ENCODE data around the gene ARID4B. TPM values are rescaled to one million over a fixed set of nuclear protein-coding genes. Genes with fewer than 3 reads are reported as not detected.

Gene ARID4B
- total RNA-seq, 1 experiment from 2014 or later: 34.0 TPM

DNA sequence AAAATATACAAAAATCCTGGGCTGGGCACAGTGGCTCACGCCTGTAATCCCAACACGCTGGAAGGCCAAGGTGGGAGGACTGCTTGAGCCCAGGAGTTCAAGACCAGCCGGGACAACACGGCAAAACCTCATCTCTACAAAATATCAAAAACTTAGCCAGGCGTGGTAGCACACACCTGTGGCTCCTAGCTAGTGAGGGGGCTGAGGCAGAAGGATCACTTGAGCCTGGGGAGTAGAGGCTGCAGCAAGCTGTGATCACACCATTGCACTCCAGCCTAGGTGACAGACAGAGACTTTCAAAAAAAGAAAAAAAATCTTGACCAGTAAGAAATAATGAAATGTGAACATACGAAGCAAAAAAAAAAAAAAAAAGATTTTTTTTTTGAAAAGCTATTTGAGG lies 52.1 kb downstream of the ARID4B start:
- Histone ChIP-seq H3K4me2 (ENCODE audit: insufficient read depth, insufficient read length, low read length) (no peak overlapping the region), H3K79me1 (ENCODE audit: insufficient read depth, low read depth, low read length, poor library complexity, severe bottlenecking) (peaks cover 4% of the 10 kb centered on the region), H3K56ac (ENCODE audit: insufficient read length, low read depth, low read length) (no peak overlapping the region), H3K9me3 (ENCODE audit: control insufficient read depth, low read depth, low read length) (no peaks in the 10 kb centered on the region), H2BK15ac (ENCODE audit: low read depth, low read length) (no peak overlapping the region), H3T11ph (ENCODE audit: low read length) (no peak overlapping the region), H3K27me3 (ENCODE audit: insufficient read depth, low read length) (no peaks in the 10 kb centered on the region), H4K5ac (ENCODE audit: insufficient read length, low read depth, low read length) (no peak overlapping the region), H2BK120ac (ENCODE audit: low read depth, low read length, poor library complexity, severe bottlenecking) (no peak overlapping the region), H2BK5ac (ENCODE audit: insufficient read length, low read length) (no peak overlapping the region), H2AK5ac (ENCODE audit: insufficient read length, low read length) (no peak overlapping the region), H4K8ac (replicated peaks; ENCODE audit: insufficient read length, low read depth, low read length) (no peak overlapping the region), H4K20me1 (ENCODE audit: control insufficient read depth, insufficient read depth, insufficient read length) (no peaks in the 10 kb centered on the region), H2BK20ac (ENCODE audit: low read depth, low read length, poor library complexity, severe bottlenecking) (no peak overlapping the region), H3K23ac (ENCODE audit: insufficient read length, low read depth, low read length) (no peak overlapping the region), H2BK12ac (ENCODE audit: insufficient read length, low read depth, low read length) (no peak overlapping the region), H3K23me2 (ENCODE audit: insufficient read length, low read depth, low read length, poor library complexity, severe bottlenecking) (no peaks in the 10 kb centered on the region), H3K79me2 (ENCODE audit: insufficient read depth, low read length) (peaks cover 25% of the 10 kb centered on the region; the same call in 1 of the 2 replicates), H2AFZ (ENCODE audit: low read length) (no peak overlapping the region), H3K9ac (ENCODE audit: extremely low read depth, insufficient read length, low read length) (no peak overlapping the region), H3K27ac (ENCODE audit: insufficient read length, low read depth, low read length) (no peak overlapping the region), H4K91ac (ENCODE audit: insufficient read length, low read depth, low read length) (no peak overlapping the region), H3K14ac (ENCODE audit: insufficient read depth, low read length) (no peak overlapping the region), H3K4ac (ENCODE audit: low read depth, low read length) (no peak overlapping the region), H3K4me1 (ENCODE audit: insufficient read depth, low read length) (peaks cover 2% of the 10 kb centered on the region; the same call in 1 of the 2 replicates), H3K18ac (ENCODE audit: insufficient read length, low read depth, low read length) (no peak overlapping the region)
- H3K4me3 Mint-ChIP-seq: no peak overlapping the region
- no peaks in the 10 kb centered on the region for H3K27me3 Mint-ChIP-seq (ENCODE audit: low read depth)
- peak overlapping the region in 2 of 3 experiments; percentile 60 to 70; a peak in 2 of 7 replicates for H3K27ac Mint-ChIP-seq
- TF ChIP-seq CTCF (conservative IDR thresholded peaks at IDR 0.05): no peak
- no peaks in the 10 kb centered on the region for H3K9me3 Mint-ChIP-seq
- DNase-seq: no peak
- peaks cover 38 to 50% of the 10 kb centered on the region in 2 experiments for H3K4me1 Mint-ChIP-seq
- H3K36me3 Mint-ChIP-seq (ENCODE audit: insufficient read depth in 1 of 3, low read depth in 3 of 3): no peaks in the 10 kb centered on the region; a peak in 2 of 7 replicates
- WGBS (ENCODE audit: extremely low coverage, insufficient read length, low lambda C conversion rate): no CpG with 5 or more reads among the region's 6 CpGs

Data from H9 (cell line).